Heart left ventricle (tissue), 13 donors: Measurements from ENCODE around the gene SPTLC2.

Source experiments
- CTCF ChIP-seq, 12 donors: fragments of 200-600 bp; sonication (generic) in 4 of 12; IDR thresholded peaks; one replicate each; pipeline versions ENCODE4 v1.5.0 to v1.8.0; 2018 to 2022; ENCODE audit warnings: antibody characterized with exemption in 12 of 12, mild to moderate bottlenecking in 5 of 12
- POLR2A ChIP-seq, 2 donors: fragments of 450-650 bp; IDR thresholded peaks; one replicate each; pipeline ENCODE4 v1.6.1; 2017; ENCODE audit warnings: antibody characterized with exemption in 2 of 2, mild to moderate bottlenecking in 2 of 2, moderate library complexity in 2 of 2
- donor health status: ischemic (EF 13 %, LVEDD 7.1; RV severe dilation, severe dysfunction).
- donor health status: DM: no; HTN: yes; CAD: no.
- donor health status: DM: no; HTN: no; CAD: no.
- donor health status: ischemic (EF 25% LVEDD 6.9; RV normal size, moderate dysfunction).
- donor health status: ischemic (EF 25% LVEDD 5.7; RV mildly dilated, moderate dysfunction).
- donor health status: ischemic (EF 35%, LVEDD 5.7; RV mildly dilated, moderate dysfunction).
- donor health status: nonischemic (EF 11% LVEDD 7.7; RV severe dilation, severe dysfunction).
- donor health status: DM: yes; HTN: yes; CAD: no.
- donor health status: PGD.
- donor health status: ischemic (EF 29% LVEDD 5.4; RV normal size, mild dysfunction).
- donor health status: nonischemic (EF 23%, LVEDD 6.1; RV moderate dilation, normal function).

- TF ChIP-seq CTCF (IDR thresholded peaks at IDR 0.05): no peak
- no peak for TF ChIP-seq POLR2A (IDR thresholded peaks at IDR 0.05)
These were observed 35.4 kb downstream of the SPTLC2 start for GRCh38 chr14:77580964-77581505.
